GM19397 (cell line): ENCODE results near the gene DDN.

Source experiments
- ATAC-seq: cut with Tn5 transposase; IDR thresholded peaks from one replicate; pipeline ENCODE4 v1.9.1; 2021; ENCODE audit warnings: mild to moderate bottlenecking, moderate library complexity; ENCODE audit not compliant: unreplicated experiment

Gene DDN

DNA sequence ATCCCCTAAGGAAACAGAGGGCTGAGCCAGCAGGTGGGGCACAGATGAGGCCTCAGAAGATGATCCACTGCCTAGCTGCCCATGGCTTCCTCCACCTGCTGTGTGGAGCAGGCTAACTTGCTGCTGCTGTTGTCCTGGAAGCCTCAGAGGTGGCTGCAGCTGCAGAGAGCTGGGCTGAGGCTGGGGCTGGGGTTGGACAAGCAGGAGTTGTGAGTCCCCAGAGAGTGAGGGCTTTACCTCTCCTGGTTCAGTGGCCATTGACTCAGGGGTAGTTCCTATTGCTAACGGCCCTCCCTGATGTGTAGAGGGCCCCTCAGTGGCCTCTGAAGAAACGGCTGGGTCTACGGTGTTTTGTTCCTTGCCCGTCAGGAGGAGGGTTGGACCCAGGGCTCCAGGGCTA, 33.1 kb upstream of the DDN start:
- no peak for ATAC-seq

DNA sequence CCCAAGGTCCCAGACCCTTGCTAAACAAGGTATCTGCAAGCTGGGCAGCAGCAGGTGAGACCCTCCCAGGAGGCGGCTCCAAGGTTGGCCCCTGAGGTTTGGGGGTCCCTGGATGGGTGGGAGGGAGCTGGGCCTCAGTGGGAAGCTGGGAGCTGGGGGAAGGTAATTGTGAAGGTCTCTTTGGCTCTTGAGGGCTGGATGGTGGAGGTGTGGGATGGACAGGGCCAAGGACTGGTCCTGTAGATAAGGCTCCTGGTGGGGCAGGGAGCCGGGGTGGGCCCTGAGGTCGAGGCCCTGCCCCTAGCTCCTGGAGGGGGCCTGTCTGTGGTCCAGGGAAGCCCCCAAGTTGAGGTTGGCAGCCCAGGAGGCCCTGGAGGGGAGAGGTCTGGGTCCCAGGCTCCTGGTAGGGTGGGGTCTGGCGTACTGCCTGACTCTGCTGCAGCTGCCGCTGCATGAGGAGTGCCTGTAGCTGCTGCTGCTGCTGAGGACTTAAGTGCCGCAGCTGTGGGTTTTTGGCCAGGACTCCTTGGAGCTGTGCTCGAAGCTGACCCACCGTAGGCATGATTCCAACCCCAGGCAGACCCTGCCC, 32.5 kb upstream of the DDN start:
- ATAC-seq, result no peak

DNA sequence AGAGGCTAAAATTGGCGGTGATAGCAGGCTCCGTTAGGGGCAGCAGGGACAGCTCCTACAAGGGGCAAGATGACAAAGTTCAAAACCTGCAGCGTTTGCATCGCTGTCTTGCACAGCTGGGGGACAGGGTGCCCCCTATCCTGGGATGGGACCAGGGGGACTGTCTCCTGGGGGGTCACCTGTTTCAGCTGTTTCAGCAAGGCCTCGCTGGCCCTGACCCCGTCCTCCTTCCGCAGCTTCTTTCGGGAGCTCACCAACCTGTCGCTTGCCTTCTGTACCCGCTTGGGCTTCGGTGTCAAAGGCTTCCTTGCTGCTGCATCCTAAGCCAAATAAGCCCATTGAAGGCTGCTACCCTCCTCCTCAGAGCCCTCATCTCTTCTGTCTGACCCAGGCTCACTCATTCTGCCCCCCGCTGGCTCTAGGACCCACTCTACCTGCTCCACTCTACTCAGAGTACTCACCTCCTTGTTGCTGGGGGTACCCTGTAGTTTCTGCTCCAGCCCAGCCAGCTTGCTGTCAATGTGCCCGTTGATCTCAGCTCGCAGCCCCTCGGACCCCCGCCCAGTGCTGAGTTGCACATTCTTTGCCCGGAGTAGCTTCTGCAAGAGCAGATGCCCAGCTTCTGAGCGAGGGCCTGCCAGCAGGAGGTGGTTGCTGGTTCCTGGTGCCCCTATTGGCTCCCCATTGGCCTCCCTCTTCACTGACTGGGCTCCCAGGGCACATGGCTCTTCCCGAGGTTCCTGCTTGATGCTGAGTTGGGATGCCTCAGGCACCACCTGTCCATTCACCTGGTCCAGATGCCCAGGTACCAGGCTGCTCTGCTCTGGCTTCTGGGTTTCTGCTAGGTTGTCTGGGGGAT, 31.8 kb upstream of the DDN start:
- no peak for ATAC-seq

DNA sequence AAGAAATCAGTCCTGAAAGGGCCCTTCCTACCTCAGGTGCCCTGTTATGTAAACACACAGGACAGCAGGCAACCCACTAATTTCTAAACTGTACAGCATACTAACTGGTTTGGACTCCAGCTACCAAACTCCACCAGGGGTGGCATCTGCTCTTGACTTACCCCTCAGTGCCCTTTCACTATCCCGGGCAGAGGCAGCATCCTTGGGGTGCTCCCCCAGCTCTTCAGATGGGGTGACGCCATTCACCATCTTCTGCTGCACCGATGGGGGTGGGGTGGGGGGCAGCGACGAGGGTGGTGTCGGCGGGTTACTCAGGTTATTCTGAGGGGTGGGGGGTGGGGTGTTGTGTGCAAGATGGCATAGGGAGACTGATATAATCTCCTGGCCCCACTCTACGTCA, 30.9 kb upstream of the DDN start:
- no peak for ATAC-seq

DNA sequence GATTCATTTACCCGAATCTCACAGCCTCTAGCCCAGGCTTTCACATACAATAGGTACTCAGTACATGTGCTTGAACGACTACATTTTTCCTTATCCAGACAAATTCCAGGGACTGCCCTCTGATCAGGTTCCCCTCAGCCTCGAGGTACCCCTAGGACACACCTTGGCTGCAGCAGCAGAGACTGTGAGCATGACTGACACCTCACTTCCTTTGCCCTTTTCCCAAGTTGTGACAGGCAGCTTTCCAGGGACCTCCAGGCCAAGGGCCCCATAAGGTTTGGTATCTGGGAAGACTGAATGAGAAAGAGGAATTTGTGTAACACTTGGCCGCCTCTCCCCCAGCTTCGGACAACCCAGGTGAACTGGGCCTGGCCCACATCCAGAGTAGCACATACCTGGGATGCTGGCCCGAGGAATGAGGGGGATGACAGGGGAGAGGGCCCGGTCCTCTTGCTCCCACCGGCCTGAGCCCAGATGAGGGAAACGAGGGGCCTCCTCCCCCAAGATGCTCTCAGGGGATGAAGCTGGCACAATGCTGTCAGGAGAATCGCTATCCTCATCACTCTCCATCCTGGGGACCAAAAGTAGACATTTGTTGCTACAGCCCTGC, 29.6 kb upstream of the DDN start:
- ATAC-seq, result no peak

DNA sequence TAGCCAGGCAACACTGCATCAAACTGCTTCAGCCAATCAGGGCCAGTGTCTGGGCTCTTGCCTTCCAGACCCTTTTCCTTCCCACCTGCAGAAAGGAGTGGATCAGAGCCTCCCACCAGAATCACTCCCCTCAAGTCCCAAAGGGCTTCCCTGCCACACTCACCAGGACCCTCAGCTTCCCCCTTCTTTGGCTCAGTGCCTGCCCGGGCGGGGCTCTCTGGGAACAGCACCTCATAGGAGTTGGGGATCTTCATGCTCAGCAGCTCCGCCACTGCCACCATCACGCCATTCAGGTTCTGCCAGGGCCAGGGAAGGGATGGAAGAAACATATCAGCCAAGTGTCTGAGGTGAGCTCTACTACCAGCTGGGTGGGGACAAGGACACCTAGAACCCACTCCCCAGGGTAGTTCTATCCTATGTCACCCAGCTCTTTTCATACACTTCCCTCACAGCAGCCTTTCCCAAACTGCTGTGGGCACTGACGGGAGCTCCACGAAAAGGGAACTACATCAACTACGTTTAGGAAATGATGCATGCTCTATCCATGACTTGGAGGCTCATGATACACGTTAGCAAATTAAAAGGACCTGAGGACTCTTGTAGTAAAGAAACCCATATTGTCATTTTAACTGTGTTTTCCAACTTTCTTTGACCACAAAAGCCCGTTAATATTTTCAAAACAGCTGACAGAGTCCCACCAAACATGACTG, 28.8 kb upstream of the DDN start:
- no peak for ATAC-seq

DNA sequence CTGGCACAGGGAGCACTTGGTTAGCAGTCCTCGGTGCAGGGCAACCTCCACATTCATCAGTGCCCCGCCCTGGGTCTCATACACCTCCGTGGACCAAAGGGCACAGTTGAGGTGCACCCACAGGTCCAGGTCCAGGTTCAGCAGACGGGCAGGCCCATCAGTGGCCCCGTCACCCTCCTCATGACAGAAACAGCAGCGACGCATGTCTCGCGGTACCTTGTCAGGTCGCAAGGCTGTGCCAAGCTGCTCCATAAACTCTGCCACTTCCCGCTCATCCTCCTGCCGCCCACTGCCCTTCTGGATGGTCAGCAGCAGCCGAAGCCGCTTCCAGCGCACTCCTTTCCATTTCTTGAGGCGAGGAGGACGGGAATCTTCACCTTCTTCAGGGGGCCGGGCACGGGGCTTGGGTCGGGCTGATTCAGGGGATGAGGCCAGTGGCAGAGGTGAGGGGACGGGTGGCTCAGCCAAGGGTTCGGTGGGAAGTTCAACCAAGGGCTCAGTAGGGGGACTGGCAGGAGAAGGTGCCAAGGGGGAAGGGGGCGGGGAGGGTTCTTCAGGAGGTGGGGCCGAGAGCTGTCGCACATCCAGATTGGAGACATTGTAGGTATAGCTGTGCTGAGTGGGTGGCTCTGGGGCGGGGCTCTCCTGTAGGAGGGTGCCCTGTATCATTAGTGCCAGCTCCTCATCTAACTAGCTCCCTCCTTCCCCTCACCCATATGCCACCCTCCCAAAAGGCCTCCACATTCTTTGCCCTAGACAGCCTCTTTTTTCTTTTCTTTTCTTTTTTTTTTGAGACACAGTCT, 27.7 kb upstream of the DDN start:
- ATAC-seq, result no peak

DNA sequence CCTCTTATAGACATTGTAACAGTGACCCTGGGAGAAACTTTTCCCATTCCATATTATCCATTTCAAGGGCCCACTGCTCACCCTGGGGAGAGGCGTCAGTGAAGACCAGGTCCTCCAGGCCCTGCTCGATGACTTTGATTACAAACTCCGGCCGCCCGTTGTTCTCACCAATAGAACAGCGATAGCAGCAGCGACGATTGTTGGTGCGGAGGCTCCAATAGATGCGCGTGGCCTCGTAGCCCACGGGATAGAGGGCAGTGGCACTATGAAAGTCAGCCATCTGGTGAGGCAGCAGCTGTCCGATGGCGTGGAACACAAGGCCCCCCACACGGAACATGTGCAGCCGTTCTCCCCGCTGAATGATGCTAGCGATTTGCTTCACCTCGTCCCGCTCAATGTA, 26.9 kb upstream of the DDN start:
- ATAC-seq, result no peak

DNA sequence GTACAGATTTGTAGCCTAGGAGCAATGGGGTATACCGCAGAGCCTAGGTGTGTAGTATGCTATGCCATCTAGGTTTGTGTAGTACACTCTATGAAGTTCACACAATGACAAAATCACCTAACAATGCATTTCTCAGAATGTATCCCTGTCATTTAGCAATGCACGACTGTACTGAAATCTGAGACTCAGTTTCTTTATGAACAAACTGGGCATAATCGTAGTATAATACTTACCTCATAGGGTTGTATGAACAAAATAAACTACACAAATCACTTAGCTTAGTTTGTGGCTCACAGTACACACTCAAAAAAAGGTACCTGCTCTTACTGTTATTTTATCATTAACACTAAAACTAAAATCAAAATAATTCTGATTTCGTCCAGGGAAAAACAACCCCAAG, 26.3 kb upstream of the DDN start:
- ATAC-seq, result no peak

DNA sequence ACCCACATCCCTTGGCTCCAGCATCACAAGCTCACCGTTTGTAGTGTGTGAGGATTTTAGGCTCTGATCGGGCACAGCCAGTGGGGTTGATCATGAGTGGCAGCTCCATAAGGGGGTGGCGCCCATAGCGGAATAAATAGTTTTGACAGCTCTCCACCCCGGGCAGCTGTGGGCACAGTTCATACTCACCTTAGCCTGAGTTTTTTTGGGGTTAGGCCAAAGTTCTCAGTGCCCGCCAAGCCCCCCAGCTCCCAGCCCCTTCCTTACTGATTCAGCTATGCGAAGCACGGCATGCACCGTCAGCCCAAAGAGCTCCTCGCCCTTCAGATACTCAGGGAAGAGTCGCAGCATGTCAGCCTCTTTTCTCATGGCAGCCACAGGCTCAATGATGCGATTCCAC, 25.4 kb upstream of the DDN start:
- ATAC-seq, result no peak

DNA sequence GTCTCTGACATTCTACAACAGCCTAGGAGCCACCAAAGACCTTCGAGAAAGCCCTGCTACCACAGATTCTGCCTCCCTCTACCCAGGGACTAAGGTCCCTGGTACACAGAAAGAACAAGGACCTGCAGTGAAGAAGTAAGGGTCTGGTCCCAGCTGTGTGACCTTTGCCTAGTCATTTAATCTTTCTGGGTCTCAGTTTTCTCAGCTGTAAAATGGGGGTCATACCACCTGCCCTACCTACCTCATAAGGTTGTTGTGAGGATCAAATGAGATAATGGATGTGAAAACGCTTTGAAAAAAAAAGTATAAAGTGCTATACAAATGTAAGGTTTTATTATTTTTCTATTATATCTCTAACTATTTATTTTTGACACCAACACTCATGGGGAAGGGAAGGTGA, 24.6 kb upstream of the DDN start:
- ATAC-seq, result no peak

DNA sequence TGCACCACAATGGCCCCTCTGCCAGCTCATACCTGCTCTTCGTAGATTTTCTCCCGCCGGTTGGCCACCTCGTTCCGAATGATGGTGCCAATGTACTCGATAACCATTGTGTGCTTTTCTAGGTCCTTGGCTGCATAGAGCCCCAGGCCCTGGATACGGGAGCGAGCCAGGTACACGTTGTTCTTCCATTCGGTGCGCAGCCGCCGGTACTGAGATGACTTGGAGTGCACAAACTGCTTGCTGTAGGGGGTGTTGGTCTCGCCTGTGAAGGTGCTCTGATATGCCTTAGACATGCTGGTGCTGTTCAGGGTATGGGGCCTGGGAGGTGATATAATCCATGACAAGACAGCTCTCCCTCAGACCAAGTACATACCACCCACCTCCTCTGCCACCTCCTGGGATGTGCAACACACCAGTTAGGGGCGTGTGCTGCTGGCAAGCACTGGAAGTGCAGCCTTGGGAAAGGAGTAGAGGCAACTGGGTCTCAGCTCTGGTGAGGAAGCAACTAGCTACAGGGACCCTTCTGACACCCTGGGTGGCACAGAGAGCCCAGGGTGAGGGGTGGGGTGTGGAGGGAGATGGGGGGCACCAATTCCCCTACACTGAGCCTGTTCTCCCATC, 23.5 kb upstream of the DDN start:
- ATAC-seq, result no peak

DNA sequence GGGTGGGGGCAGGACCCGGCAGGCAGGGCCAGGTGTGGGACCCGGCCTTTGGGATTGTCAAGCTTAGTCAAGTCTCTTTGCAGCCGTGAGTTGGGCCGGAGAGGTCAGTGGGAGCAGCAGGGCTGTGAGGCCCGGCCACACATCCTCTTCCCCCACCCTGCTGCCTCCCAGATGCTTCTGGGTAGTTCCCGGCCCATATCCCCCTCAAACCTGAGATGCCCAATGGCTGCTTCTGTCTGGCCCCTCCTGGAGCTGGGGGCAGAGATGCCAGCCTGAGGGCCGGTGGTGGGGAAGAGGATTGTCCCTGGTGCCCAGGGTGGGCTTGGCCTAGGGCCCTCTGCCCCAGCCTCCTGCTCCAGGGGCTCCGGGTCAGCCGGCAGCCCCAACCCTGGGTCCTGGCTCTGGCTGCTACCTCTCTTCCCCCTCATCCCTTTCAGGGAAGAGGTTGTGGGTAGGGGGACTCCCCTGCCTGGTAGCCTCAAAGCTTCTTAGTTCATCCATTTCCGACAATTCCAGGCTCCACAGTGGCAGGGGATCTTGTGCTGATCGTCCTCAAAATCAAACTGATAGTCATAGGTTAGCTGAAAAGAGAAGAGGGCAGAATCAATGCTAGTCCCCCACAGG, 22.2 kb upstream of the DDN start:
- no peak for ATAC-seq

DNA sequence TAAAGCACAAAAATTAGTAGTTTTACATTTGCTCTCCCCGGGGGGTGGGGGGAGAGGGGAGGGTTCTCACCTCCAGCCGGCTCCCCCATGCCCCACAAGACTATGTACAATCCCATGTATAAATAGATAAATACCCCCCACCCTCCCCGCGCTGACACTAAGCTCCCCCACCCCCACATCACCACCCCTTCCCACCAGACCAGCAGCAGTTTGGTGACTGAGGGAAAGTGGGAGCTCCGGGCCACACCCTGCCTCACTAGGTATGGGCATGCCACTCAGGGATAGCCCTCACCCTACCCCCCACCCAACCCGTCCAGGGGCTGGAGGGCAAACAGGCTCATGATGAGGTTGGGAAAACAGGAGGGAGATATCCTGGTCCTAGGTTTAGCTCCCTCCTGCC, 21.3 kb upstream of the DDN start:
- ATAC-seq, result no peak

DNA sequence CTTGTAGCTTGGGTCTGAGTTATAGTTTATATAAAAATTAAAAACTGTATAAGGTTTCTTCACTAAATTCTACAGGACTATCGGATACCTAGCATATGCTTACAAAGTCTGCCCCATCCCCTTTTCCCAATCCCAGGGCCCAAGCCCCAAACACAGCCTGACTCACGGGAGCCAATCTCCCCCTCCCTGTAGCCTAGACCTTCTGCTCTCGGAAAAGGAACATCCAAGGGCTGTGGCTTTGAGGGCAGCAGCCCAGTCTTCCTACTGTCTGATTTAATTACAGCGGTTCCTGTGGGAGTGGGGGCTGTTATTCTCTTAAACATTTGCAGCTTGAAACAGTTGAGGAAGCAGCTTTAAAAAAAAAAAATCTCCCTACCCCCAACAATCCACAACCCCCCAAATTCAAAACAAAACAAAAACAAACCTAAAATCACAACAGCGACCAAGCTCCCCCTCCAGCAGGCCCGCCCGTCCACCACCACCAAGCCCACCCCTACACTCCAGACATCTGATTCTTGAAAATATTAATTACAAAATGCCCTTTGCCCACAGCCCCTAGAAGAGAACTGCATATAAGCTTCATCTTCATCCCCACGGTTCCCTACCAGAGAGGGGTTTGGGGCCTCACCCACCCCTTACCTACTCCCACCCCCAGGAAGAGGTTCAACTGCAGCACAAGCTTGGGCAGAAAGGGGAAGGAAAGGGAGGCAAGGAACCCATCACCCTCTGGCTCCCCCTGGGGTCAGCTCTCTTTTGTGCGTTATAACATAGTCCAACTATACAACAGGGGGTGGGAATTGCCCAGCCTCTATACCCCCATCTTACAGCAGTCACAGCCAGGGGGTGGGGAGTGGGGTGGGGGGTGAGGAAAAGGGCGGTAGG, 20.5 kb upstream of the DDN start:
- no peak for ATAC-seq

DNA sequence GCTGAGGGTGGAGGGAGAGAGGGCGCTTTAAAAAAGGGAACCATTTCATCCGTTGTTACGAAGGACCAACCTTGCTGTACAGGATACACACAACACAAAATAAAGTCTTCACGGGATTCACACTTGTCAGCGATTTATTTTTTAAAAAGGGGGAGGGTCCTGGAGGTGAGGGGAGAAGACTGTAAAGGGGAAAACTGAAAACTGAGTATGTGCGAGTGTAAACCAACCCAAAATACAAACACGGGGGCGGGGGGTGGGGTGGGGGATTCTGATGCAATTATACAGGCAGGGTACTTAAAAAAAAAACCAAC, 19.9 kb upstream of the DDN start:
- no peak for ATAC-seq

DNA sequence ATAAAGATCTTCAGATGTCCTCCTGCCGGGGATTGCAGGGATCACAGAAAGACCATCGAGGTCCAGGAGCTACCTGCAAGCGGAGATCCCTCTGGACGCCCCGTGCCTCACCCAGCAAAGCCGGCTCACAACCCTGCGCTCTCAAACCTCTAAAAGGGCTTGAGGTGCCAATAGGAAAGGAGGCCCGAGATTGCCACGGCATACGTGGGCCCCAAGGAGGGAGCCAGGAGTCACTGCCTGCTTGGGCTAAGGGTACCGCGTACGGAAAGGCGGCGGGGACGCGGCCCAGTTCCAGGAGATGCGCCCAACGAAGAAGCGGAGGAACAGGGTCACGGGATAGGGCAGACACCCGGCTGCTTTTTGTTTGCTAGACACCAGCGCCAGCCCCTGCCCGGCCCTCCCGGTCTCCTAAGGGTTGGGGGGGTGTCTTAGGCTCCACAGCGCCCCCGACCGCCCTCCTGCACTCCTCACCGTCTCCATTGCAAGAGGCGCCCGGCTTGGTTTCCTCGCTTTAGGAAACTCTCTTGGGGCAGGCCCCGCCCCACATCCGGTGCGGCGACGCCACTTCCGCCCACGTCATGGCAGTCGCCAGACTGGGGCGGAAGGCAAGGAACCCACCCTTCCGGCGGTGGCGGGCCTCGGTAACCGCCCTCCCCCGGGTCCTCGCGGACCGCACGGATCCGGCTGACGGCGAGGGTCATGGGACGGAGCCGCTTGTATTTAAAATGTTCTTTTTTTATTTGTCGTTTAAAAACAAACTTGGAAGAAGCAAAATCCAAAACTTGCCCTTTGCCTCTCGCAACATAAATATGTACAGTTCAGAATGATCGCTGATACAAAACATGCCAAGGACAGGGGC, 19.3 kb upstream of the DDN start, which contains the start of gene PRKAG1:
Gene PRKAG1 (minus strand): TSS at position 516 of the 859 bp plus-strand sequence. CDS start 36 bp downstream, at position 480.
- ATAC-seq, result peak; percentile 88

DNA sequence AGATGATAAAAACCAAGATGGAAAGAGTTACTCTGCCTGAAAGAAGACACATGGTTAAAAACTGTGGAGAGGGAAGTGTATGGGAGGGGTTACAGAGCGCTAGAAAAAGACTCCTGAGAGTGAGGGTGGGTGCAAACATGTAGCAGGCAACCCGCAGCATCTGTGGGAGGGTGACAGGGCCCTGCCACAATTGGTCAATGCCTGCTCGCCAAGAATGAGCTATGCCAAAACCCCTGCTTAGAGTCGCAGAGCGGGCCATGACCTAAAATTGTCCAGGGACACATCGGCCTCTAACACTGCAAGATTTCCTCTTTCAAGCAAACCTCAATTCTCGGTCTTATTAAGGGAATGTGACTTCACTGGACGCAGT, 18.7 kb upstream of the DDN start:
- no peak for ATAC-seq
